MM.1S (cell line): ENCODE measurements around the gene AXIN2.

Source experiments
- DNase-seq: peaks from one replicate; pipeline ENCODE4 v3.0.0-alpha.2; 2015
- H2AFZ ChIP-seq: fragments of 300-600 bp; sonication (generic); 2 replicates; pipeline ENCODE4 v1.6.0; 2016; ENCODE audit warnings: antibody characterized with exemption, low read length
- H3F3A ChIP-seq: fragments of 300-600 bp; sonication (generic); 2 replicates; pipeline ENCODE4 v1.6.1; 2016; ENCODE audit warnings: mild to moderate bottlenecking, antibody characterized with exemption, low read length, moderate library complexity, mixed read lengths; ENCODE audit not compliant: insufficient read depth
- H3K27ac ChIP-seq: fragments of 300-600 bp; sonication (generic); 2 replicates; pipeline ENCODE4 v1.5.1; 2016; ENCODE audit warnings: mild to moderate bottlenecking, low read length
- H3K27me3 ChIP-seq: fragments of 300-600 bp; sonication (generic); replicated peaks from 2 replicates; pipeline ENCODE4 v1.6.0; 2016; ENCODE audit warnings: low read length; ENCODE audit not compliant: insufficient read depth
- H3K36me3 ChIP-seq: fragments of 300-600 bp; sonication (generic); replicated peaks from 2 replicates; pipeline ENCODE4 v1.6.1; 2016; ENCODE audit warnings: mild to moderate bottlenecking, low read length, mixed read lengths; ENCODE audit not compliant: insufficient read depth
- H3K4me1 ChIP-seq: fragments of 300-600 bp; sonication (generic); 2 replicates; pipeline ENCODE4 v1.6.1; 2016; ENCODE audit warnings: low read length, mixed read lengths
- H3K4me2 ChIP-seq: fragments of 300-600 bp; sonication (generic); 2 replicates; pipeline ENCODE4 v1.6.0; 2016; ENCODE audit warnings: low read depth, low read length
- H3K4me3 ChIP-seq: fragments of 300-600 bp; sonication (generic); 2 replicates; pipeline ENCODE4 v1.5.1; 2016; ENCODE audit warnings: low read length, mixed read lengths
- H3K79me2 ChIP-seq: fragments of 300-600 bp; sonication (generic); 2 replicates; pipeline ENCODE4 v1.6.1; 2016; ENCODE audit warnings: mixed run types, low read length, mixed read lengths
- H3K9ac ChIP-seq: fragments of 300-600 bp; sonication (generic); 2 replicates; pipeline ENCODE4 v1.6.1; 2016; ENCODE audit warnings: low read length, mixed read lengths
- H3K9me2 ChIP-seq: fragments of 300-600 bp; sonication (generic); replicated peaks from 2 replicates; pipeline ENCODE4 v1.6.1; 2016; ENCODE audit warnings: mild to moderate bottlenecking, low read length, mixed read lengths; ENCODE audit not compliant: insufficient read depth
- H3K9me3 ChIP-seq: fragments of 300-600 bp; sonication (generic); replicated peaks from 2 replicates; pipeline ENCODE4 v1.6.1; 2016; ENCODE audit warnings: mild to moderate bottlenecking, low read length, mixed read lengths; ENCODE audit not compliant: insufficient read depth
- H4K20me1 ChIP-seq: fragments of 300-600 bp; sonication (generic); 2 replicates; pipeline ENCODE4 v1.6.1; 2016; ENCODE audit warnings: mild to moderate bottlenecking, low read length, moderate library complexity, mixed read lengths; ENCODE audit not compliant: insufficient read depth
- EZH2 ChIP-seq: fragments of 300-600 bp; sonication (generic); optimal IDR thresholded peaks from 2 replicates; pipeline ENCODE3; 2017; ENCODE audit warnings: low read depth, mild to moderate bottlenecking, antibody characterized with exemption, low read length, mixed read lengths
- EZH2phosphoT487 ChIP-seq: fragments of 300-600 bp; sonication (generic); IDR thresholded peaks from 2 replicates; pipeline ENCODE4 v1.6.1; 2018; ENCODE audit warnings: antibody characterized with exemption, low read length
- TF ChIP-seq, protein P1 (sequence below): fragments of 300-600 bp; sonication (generic); IDR thresholded peaks from 2 replicates; pipeline ENCODE4 v1.5.1; 2016; ENCODE audit warnings: antibody characterized with exemption, low read length, mixed read lengths

AXIN2 gene

DNA sequence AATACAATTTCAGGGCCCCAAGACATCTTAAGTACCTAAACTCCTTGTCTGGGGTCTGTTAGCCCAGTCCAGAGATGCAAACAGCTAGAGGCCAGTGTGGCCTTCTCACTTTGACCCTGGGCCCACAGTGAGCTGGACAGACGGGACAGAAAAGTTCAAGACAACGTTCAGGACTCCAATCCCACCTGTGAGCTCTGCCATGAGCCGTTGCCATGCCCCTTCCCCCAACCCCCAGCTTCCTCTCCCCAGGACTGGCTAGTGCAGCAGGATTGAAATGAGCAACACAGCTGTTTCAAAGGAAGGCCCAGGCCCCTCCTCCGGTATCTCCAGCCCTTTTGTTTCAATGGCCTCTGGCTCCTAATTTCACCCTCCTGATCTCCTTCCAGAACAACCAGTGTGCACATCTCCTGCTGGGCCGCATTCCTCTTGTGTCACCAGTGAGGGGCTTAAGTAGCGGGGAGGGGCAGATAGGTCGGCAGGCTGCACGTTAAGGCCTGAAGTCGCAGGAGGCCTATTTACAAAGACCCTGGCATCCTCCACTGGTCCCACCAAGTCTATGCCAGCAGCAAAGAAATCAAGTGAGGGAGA, 11.3 kb downstream of the AXIN2 start:
- no peak overlapping the region for H3K4me2 ChIP-seq
- no peak overlapping the region for H3K9ac ChIP-seq
- H3K9me2 ChIP-seq, result no peaks in the 10 kb centered on the region

DNA sequence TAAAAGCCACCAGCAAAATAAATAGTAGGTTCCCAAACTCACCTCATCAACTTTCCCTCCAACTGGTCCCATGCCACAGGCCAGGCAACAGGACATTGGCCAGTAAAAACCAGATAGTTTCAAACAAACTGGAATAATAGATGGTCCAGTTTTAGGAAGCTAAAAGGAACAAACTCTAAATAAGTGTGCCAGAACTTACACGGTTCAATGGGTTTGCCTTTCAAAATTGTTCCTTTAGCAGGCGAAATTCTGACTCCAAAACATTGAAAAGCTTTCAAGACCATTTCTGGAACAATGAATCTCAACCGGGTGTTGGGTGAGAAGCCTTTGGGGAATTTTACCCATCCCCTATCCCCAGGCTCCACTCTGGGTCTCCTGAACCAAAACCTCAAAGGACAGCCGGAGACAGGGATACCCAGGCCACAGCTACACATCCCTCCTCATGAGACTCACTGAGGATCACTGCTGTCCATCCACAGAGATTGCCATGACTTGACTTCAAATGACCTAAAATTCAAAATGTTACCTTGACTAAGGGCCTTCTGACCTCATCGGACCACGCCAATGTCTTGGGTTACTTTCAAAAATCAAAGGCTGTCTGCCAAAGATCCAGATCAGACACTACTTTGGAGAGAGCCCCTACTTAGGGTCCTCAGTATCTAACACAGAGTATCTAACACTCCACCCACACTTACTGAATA, 13.0 kb downstream of the AXIN2 start:
- no peak for DNase-seq
- Histone ChIP-seq H3F3A (no peaks in the 10 kb centered on the region), H4K20me1 (no peaks in the 10 kb centered on the region), H3K36me3 (no peaks in the 10 kb centered on the region), H3K4me1 (no peaks in the 10 kb centered on the region), H3K9me3 (no peaks in the 10 kb centered on the region), H3K4me2 (no peak overlapping the region), H3K27me3 (no peaks in the 10 kb centered on the region), H2AFZ (no peak overlapping the region), H3K79me2 (peaks cover 83% of the 10 kb centered on the region), H3K9me2 (no peaks in the 10 kb centered on the region), H3K4me3 (no peak overlapping the region), H3K27ac (no peak overlapping the region), H3K9ac (no peak overlapping the region)
- TF ChIP-seq EZH2phosphoT487 (no peak), EZH2 (no peak)
- TF ChIP-seq, protein P1, sequence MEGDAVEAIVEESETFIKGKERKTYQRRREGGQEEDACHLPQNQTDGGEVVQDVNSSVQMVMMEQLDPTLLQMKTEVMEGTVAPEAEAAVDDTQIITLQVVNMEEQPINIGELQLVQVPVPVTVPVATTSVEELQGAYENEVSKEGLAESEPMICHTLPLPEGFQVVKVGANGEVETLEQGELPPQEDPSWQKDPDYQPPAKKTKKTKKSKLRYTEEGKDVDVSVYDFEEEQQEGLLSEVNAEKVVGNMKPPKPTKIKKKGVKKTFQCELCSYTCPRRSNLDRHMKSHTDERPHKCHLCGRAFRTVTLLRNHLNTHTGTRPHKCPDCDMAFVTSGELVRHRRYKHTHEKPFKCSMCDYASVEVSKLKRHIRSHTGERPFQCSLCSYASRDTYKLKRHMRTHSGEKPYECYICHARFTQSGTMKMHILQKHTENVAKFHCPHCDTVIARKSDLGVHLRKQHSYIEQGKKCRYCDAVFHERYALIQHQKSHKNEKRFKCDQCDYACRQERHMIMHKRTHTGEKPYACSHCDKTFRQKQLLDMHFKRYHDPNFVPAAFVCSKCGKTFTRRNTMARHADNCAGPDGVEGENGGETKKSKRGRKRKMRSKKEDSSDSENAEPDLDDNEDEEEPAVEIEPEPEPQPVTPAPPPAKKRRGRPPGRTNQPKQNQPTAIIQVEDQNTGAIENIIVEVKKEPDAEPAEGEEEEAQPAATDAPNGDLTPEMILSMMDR, result no peak

More for the DNA sequence above, 11.3 kb downstream of the AXIN2 start:
- Histone ChIP-seq H2AFZ (no peak overlapping the region), H3K9me3 (no peaks in the 10 kb centered on the region), H4K20me1 (no peaks in the 10 kb centered on the region), H3F3A (no peaks in the 10 kb centered on the region), H3K27me3 (no peaks in the 10 kb centered on the region), H3K79me2 (peaks cover 70% of the 10 kb centered on the region), H3K27ac (no peak overlapping the region), H3K36me3 (no peaks in the 10 kb centered on the region), H3K4me3 (no peak overlapping the region), H3K4me1 (no peaks in the 10 kb centered on the region)
- no peak for TF ChIP-seq EZH2phosphoT487
- TF ChIP-seq, protein P1, result no peak
- no peak for DNase-seq

DNA sequence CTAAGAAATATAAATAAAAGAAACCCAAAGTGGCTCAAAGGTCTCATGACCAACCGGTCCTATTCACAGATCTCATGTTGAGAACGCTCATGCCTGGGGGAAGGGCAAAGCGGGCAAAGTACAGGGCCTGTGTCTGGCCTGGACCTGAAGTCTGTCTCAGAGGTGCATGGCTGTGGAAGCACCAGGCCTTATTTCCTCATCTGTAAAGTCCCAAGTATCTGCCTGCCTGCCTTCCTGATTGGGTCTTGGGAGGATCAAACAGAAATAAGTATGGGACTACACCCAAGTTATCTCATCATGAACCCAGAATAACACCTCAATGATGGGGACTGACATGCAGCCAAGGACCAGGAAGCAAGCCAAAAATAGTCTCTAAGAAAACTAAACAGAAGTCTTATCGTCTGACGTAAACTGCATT, 14.2 kb downstream of the AXIN2 start:
- no peaks in the 10 kb centered on the region for H3K27me3 ChIP-seq
- no peak overlapping the region for H3K9ac ChIP-seq
- no peaks in the 10 kb centered on the region for H3F3A ChIP-seq
- no peak for DNase-seq
- TF ChIP-seq EZH2 (no peak), EZH2phosphoT487 (no peak)
- H3K9me3 ChIP-seq, result no peaks in the 10 kb centered on the region
- H3K27ac ChIP-seq, result no peak overlapping the region
- H4K20me1 ChIP-seq, result no peaks in the 10 kb centered on the region
- no peak overlapping the region for H2AFZ ChIP-seq
- H3K79me2 ChIP-seq, result peaks cover 91% of the 10 kb centered on the region
- no peak overlapping the region for H3K4me3 ChIP-seq
- no peak overlapping the region for H3K4me2 ChIP-seq
- no peaks in the 10 kb centered on the region for H3K4me1 ChIP-seq
- no peaks in the 10 kb centered on the region for H3K9me2 ChIP-seq
- no peaks in the 10 kb centered on the region for H3K36me3 ChIP-seq

GRCh38 chr17:65546579-65546978, 14.9 kb downstream of the AXIN2 start:
- DNase-seq, result no peak
- no peaks in the 10 kb centered on the region for H3K9me2 ChIP-seq
- no peaks in the 10 kb centered on the region for H4K20me1 ChIP-seq
- H2AFZ ChIP-seq, result no peak overlapping the region
- H3K4me1 ChIP-seq, result no peaks in the 10 kb centered on the region
- no peak overlapping the region for H3K4me3 ChIP-seq
- H3K4me2 ChIP-seq, result no peak overlapping the region
- H3K79me2 ChIP-seq, result peaks cover 86% of the 10 kb centered on the region
- no peak overlapping the region for H3K27ac ChIP-seq
- H3K9me3 ChIP-seq, result no peaks in the 10 kb centered on the region
- H3F3A ChIP-seq, result no peaks in the 10 kb centered on the region
- H3K27me3 ChIP-seq, result no peaks in the 10 kb centered on the region
- TF ChIP-seq EZH2phosphoT487 (no peak), EZH2 (no peak)
- TF ChIP-seq, protein P1, result no peak
- H3K36me3 ChIP-seq, result no peaks in the 10 kb centered on the region
- H3K9ac ChIP-seq, result no peak overlapping the region
